ENCODE results near the gene STAC3. TPM values are rescaled to one million over a fixed set of nuclear protein-coding genes. Genes with fewer than 3 reads are reported as not detected.

STAC3 gene
- total and polyA plus RNA-seq, 9 donors = 0.66 to 2.9 (median 1.8) TPM

GRCh38 chr12:57248934-57249742 is 1.8 kb downstream of the STAC3 start:
- 76 to 83% (median 79%) methylated on average over 7 of the region's 7 CpGs for WGBS, 3 donors
- intact Hi-C loops (cut with DNase I) = no loop called here

DNA sequence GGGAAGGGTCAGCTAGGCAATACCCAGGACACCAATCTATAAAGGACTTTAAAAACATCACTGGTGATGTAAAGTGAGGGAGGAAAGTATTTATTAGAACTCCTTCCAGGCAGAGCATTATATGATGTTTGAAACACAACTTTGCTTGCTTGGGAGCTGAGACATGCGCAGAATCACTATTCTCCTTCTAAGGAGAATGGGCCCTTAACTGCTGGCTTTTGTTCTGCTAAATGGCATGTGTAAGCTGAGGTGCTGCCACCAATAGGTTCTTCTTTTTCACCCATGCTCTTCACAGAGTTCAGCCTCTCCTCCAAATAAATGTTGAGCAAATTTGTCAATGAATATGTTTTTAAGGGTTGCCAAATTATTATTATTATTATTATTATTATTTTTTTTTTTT is 3.9 kb downstream of the STAC3 start:
- WGBS, 3 donors = 93 to 96% (median 94%) methylated on average over 1 of the region's 1 CpG
- Histone ChIP-seq H3K4me3 (no peak overlapping the region), H3K36me3 (no peaks in the 10 kb centered on the region), H3K27me3 (no peaks in the 10 kb centered on the region), H3K27ac (no peak overlapping the region), H3K9me3 (no peaks in the 10 kb centered on the region), H3K4me1 (ENCODE audit: insufficient read depth) (peaks cover 5% of the 10 kb centered on the region)
- DNase-seq = no peak
- no peak for TF ChIP-seq CTCF (IDR thresholded peaks at IDR 0.05)
- TF ChIP-seq POLR2A (IDR thresholded peaks at IDR 0.05) = no peak
- TF ChIP-seq EP300 (IDR thresholded peaks at IDR 0.05) = no peak
- intact Hi-C loops (cut with DNase I) = no loop called here

More at GRCh38 chr12:57248934-57249742, 1.8 kb downstream of the STAC3 start:
- H3K9me3 ChIP-seq = no peaks in the 10 kb centered on the region
- no peak overlapping the region for H3K4me3 ChIP-seq
- no peaks in the 10 kb centered on the region for H3K4me1 ChIP-seq (ENCODE audit: insufficient read depth)
- no peak overlapping the region for H3K27ac ChIP-seq
- H3K36me3 ChIP-seq = no peaks in the 10 kb centered on the region
- TF ChIP-seq EP300 (IDR thresholded peaks at IDR 0.05) (no peak), CTCF (IDR thresholded peaks at IDR 0.05) (no peak)
- no peaks in the 10 kb centered on the region for H3K27me3 ChIP-seq
- DNase-seq = no peak

- TF ChIP-seq POLR2A (IDR thresholded peaks at IDR 0.05) = no peak
- TF ChIP-seq EP300 (IDR thresholded peaks at IDR 0.05) = no peak
- TF ChIP-seq CTCF (IDR thresholded peaks at IDR 0.05) = no peak
- no peaks in the 10 kb centered on the region for H3K9me3 ChIP-seq
- no peak overlapping the region for H3K4me3 ChIP-seq
- WGBS, 3 donors = 45 to 61% (median 50%) methylated on average over 6 of the region's 6 CpGs
- H3K36me3 ChIP-seq = no peaks in the 10 kb centered on the region
- H3K27me3 ChIP-seq = peaks cover 2% of the 10 kb centered on the region
- DNase-seq = no peak
- H3K27ac ChIP-seq = no peak overlapping the region
- intact Hi-C loops (cut with DNase I) = no loop called here
- peaks cover 12% of the 10 kb centered on the region for H3K4me1 ChIP-seq (ENCODE audit: insufficient read depth)
These were observed 6.7 kb downstream of the STAC3 start for GRCh38 chr12:57244312-57244696.

DNA sequence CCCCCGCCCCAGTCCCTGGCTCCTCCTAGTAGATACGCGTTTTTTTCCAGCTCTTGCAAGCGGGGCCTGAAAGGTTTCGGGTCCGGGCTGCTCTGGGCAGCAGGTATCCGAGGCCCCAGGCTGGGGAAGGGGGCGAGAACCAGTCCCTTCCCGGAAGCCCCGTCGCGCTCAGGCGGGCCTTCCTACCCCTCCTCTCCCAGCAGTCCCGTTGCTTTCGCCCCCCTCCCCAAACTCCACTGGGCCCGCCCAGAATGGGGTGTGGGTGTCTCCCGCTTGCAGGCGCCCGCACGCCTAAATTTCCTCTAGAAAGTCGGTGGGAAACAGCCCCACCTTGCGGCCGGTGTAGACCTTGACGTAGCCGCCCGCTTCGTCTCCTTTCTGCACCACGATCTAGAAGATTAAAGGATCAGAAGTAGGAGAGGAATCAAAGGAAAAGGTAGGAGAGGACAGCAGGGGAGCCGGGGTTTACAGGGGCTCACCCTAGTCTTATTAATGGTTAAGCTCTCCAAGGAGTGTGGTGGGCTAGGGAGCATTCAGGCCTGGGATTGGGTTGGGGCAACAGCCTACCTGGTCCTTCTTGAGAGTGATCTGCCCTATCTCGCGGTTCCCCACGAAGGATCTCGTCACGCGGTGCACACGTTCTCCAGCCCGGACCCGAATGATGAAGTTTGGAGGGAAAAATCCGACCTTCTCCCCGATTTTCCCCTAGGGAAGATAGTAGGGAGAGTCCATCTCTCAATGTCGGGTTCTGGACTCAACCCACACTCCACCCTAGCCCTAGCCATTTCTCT is 7.3 kb downstream of the STAC3 start:
- intact Hi-C loops (cut with DNase I) = no loop called here
- 7 to 11% (median 9%) methylated on average over 41 of the region's 41 CpGs for WGBS, 3 donors
- Histone ChIP-seq H3K27ac (no peak overlapping the region), H3K9me3 (no peaks in the 10 kb centered on the region), H3K4me1 (ENCODE audit: insufficient read depth) (peaks cover 12% of the 10 kb centered on the region), H3K36me3 (no peaks in the 10 kb centered on the region), H3K4me3 (peak overlapping the region; percentile 20), H3K27me3 (peaks cover 2% of the 10 kb centered on the region)
- TF ChIP-seq CTCF (IDR thresholded peaks at IDR 0.05) (peak in 2 of 3 donors; percentile 37 to 49), POLR2A (IDR thresholded peaks at IDR 0.05) (no peak), EP300 (IDR thresholded peaks at IDR 0.05) (no peak)
- DNase-seq = peak; percentile 48 to 80 (median 73)
